Esophagus muscularis mucosa (tissue), 4 donors: ENCODE results near the gene FAM107B. TPM values are rescaled to one million over a fixed set of nuclear protein-coding genes. Genes with fewer than 3 reads are reported as not detected.

Experiments used
- DNase-seq: peaks from one replicate; pipeline ENCODE4 v3.0.0-alpha.2; 2017; ENCODE audit errors: extremely low spot score
- H3K27ac ChIP-seq, 4 donors: fragments of 200-600 bp; sonication (generic); replicated peaks in 1 of 4; 1 replicate in 3 of 4; 2 replicates in 1 of 4; pipeline ENCODE4 v1.5.1; 2016 to 2019; ENCODE audit warnings: mild to moderate bottlenecking in 1 of 4
- H3K27me3 ChIP-seq, 4 donors: fragments of 200-600 bp; sonication (generic); one replicate each; pipeline versions ENCODE4 v1.5.1 to v1.6.0; 2016 to 2019
- H3K36me3 ChIP-seq, 4 donors: fragments of 200-600 bp; sonication (generic); one replicate each; pipeline ENCODE4 v1.5.1; 2016 to 2019
- H3K4me1 ChIP-seq, 4 donors: fragments of 200-600 bp; sonication (generic); one replicate each; pipeline ENCODE4 v1.5.1; 2016 to 2019
- H3K4me3 ChIP-seq, 4 donors: fragments of 200-600 bp; sonication (generic); 1 replicate in 2 of 4; 2 replicates in 2 of 4; pipeline ENCODE4 v1.5.1; 2016 to 2019; ENCODE audit warnings: mild to moderate bottlenecking in 4 of 4, moderate library complexity in 1 of 4
- H3K9me3 ChIP-seq, 4 donors: fragments of 200-600 bp; sonication (generic); 1 replicate in 3 of 4; 2 replicates in 1 of 4; pipeline ENCODE4 v1.5.1; 2016 to 2019
- EP300 ChIP-seq: sonication (generic); formaldehyde crosslinking; IDR thresholded peaks from one replicate; pipeline ENCODE4 v1.6.1; 2017; ENCODE audit warnings: antibody characterized with exemption
- POLR2A ChIP-seq: fragments of 450-650 bp; IDR thresholded peaks from one replicate; pipeline ENCODE4 v1.6.1; 2017; ENCODE audit warnings: antibody characterized with exemption, moderate library complexity, mild to moderate bottlenecking, low read depth
- POLR2AphosphoS5 ChIP-seq, 2 donors: sonication (generic); formaldehyde crosslinking; IDR thresholded peaks; one replicate each; pipeline ENCODE4 v1.6.1; 2017; ENCODE audit warnings: antibody characterized with exemption in 2 of 2
- WGBS: methylation state at CpG from one replicate; pipeline ENCODE4 v1.1.5; 2018; 5-methylcytosine and 5-hydroxymethylcytosine counted together
- intact Hi-C: fragments of 100-400 bp; cut with DNase I; formaldehyde crosslinking; loops from one replicate; pipeline ENCODE4 v1.15.1; 2023
- total RNA-seq, 4 donors: library from RNA; depleted of rRNA; stranded (reverse); fragments of >200 nt; gene quantifications; one replicate each; pipeline versions ENCODE4 v1.1.0 to v1.2.1, GENCODE V29; 2016
- TF ChIP-seq, protein P1 (sequence below), 3 experiments: fragments of 200-600 bp in 2 of 3; fragments of 450-650 bp in 1 of 3; sonication (generic) in 2 of 3; IDR thresholded peaks; one replicate each; pipeline ENCODE4 v1.5.1; 2017 to 2019; ENCODE audit warnings: antibody characterized with exemption in 3 of 3, mild to moderate bottlenecking in 2 of 3, moderate library complexity in 1 of 3

FAM107B gene
- 10 to 100 TPM in 2 of 4 donors, 1 to 10 TPM in 2; 7.5 to 14.1 (median 9.4) TPM for total RNA-seq

DNA sequence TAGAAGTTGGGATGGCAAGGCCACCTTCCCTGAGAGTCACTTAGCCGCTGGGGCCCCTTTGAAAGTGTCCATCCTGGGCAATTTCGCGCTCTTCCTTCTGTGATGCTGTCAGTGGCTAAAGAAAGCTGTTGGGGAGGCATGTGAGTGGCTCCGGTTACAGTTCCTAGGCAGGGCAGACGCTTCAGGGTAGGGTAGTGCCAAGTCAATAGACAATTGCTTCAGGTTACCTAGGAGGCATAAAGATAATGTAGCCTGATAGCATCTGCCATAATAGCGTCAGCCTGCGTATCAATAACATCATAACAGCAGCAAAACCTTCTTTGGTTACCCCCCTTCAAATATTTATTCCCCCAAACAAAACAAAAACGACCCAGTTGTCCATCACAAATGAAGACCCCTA lies at the start of gene FAM107B:
FAM107B (minus strand) TSS at position 101 of the 400 bp plus-strand sequence. CDS start 234 bp downstream, outside the sequence.
- DNase-seq: peak; percentile 45
- peaks cover 0 to 10% (median 6%) of the 10 kb centered on the region in 4 donors for H3K4me1 ChIP-seq
- H3K36me3 ChIP-seq: no peaks in the 10 kb centered on the region
- intact Hi-C loops: no loop called here
- no peak within 1 kb of the TSS for H3K4me3 ChIP-seq
- H3K9me3 ChIP-seq: no peaks in the 10 kb centered on the region
- TF ChIP-seq EP300 (no peak), POLR2AphosphoS5 (IDR thresholded peaks at IDR 0.05) (no peak), POLR2A (no peak)
- TF ChIP-seq, protein P1, sequence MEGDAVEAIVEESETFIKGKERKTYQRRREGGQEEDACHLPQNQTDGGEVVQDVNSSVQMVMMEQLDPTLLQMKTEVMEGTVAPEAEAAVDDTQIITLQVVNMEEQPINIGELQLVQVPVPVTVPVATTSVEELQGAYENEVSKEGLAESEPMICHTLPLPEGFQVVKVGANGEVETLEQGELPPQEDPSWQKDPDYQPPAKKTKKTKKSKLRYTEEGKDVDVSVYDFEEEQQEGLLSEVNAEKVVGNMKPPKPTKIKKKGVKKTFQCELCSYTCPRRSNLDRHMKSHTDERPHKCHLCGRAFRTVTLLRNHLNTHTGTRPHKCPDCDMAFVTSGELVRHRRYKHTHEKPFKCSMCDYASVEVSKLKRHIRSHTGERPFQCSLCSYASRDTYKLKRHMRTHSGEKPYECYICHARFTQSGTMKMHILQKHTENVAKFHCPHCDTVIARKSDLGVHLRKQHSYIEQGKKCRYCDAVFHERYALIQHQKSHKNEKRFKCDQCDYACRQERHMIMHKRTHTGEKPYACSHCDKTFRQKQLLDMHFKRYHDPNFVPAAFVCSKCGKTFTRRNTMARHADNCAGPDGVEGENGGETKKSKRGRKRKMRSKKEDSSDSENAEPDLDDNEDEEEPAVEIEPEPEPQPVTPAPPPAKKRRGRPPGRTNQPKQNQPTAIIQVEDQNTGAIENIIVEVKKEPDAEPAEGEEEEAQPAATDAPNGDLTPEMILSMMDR (IDR thresholded peaks at IDR 0.05): no peak
- no peaks in the 10 kb centered on the region for H3K27me3 ChIP-seq
- H3K27ac ChIP-seq: no peak within 1 kb of the TSS
- 89% methylated on average over 8 of the region's 8 CpGs for WGBS

DNA sequence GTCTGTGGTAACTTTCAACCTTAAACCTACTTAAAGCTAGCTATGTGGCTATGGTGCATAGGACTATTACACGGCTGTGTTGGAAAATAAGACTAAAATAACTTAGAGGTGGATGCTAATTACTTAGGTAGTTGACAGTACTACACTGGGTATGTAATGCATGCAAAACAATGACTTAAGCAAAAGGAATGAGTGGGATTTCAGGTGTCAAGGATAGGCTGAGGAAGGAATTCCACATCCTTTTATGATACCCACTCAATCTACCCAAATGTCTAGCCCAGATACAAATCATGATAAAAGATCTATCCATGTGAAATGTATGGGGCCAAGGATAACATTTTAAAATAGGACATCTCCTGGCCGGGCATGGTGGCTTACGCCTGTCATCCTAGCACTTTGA lies 49.3 kb upstream of the FAM107B start:
- no peaks in the 10 kb centered on the region for H3K36me3 ChIP-seq
- no peaks in the 10 kb centered on the region for H3K27me3 ChIP-seq
- intact Hi-C loops: loop anchor here (5.0 kb wide), 2 partner anchors 287 to 327 kb away; no protein-coding TSS in a partner anchor
- WGBS: 75% methylated on average over 3 of the region's 3 CpGs
- no peak overlapping the region for H3K27ac ChIP-seq
- no peak overlapping the region for H3K4me3 ChIP-seq
- H3K4me1 ChIP-seq: no peaks in the 10 kb centered on the region
- no peak for DNase-seq
- TF ChIP-seq POLR2AphosphoS5 (IDR thresholded peaks at IDR 0.05): no peak
- TF ChIP-seq, protein P1 (IDR thresholded peaks at IDR 0.05): no peak
- no peak for TF ChIP-seq EP300
- TF ChIP-seq POLR2A: no peak
- no peaks in the 10 kb centered on the region for H3K9me3 ChIP-seq

DNA sequence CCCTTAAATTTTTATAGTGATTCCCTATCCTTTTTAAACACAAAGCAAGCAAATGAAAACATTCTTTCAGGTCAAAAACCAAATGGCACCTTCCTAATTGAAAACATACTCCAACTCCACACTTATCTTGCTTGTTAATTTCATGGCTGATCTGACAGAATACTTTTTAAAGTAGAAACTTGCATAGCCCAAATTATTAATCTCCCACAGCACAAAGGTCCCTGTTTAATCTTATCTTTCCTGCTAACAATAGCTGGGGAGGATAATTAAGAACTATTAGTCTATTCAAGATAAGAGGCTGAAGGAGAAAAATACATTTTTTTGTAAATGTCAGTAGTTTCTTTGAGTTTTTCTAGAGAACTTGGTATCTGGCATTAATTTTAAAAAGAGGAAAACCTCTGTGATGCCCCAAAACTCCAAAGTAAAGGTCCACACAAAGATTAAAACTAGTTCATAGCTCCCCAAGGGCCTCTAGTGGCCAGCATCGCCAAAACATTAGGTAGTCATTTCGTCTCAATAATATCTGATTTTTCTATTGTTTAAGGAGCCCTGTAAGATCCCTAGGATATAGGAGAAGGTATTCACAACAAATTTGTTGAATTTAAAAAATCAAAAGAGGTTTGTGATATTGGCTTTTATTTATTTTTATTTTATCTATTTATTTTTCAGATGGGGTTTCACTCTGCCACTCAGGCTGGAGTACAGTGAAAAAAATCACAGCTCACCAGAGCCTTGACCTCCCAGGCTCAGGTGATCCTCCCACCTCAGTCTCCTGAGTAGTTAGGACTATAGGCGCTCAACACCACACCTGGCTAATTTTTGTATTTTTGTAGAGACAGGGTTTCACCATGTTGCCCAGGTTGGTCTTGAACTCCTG lies 48.4 kb upstream of the FAM107B start:
- H3K36me3 ChIP-seq: no peaks in the 10 kb centered on the region
- H3K4me3 ChIP-seq: no peak overlapping the region
- 30% methylated on average over 3 of the region's 3 CpGs for WGBS
- DNase-seq: no peak
- H3K27ac ChIP-seq: no peak overlapping the region
- H3K4me1 ChIP-seq: no peaks in the 10 kb centered on the region
- intact Hi-C loops: loop anchor here (5.0 kb wide), 2 partner anchors 286 to 326 kb away; no protein-coding TSS in a partner anchor
- H3K9me3 ChIP-seq: no peaks in the 10 kb centered on the region
- H3K27me3 ChIP-seq: no peaks in the 10 kb centered on the region
- no peak for TF ChIP-seq POLR2AphosphoS5 (IDR thresholded peaks at IDR 0.05)
- TF ChIP-seq, protein P1 (IDR thresholded peaks at IDR 0.05): peak; percentile 42 to 52 (median 51)

DNA sequence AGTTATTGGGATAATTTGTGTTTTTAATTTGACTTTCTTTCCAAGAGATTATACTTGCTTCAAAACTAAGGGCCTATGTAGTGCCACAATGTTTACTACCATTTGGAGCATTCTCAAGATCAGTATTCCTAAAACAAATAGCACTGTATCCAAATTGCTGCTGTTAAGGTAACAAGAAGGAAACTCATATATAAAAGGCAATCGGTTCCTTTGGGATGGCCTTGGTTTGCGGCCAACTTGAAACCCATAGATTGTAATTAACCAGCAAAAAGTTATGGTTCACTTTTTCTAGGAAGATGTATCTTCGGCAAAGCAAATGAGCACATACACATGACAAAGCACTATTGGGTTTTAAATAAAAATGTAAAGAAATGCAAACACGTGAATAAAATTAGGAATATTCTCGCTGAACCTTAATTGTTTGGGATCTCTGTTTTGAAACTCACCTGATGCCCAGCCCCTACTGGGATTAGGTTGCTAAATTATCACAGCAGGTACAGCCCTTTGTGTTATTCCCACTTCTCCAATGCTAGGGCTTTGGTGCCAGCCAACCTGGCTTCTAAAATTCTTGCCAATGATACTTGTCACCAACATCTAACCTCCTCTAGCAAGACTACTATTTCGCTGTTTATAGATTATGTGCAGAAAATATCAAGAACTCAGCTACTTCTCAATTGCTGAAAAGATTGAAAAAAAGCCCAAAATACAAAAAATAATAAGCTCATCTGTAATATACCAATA lies 47.1 kb upstream of the FAM107B start:
- no peak overlapping the region for H3K4me3 ChIP-seq
- no peaks in the 10 kb centered on the region for H3K9me3 ChIP-seq
- intact Hi-C loops: loop anchor here (5.0 kb wide), 2 partner anchors 285 to 325 kb away; no protein-coding TSS in a partner anchor
- no peaks in the 10 kb centered on the region for H3K27me3 ChIP-seq
- H3K27ac ChIP-seq: no peak overlapping the region
- no peak for DNase-seq
- no peaks in the 10 kb centered on the region for H3K36me3 ChIP-seq
- TF ChIP-seq EP300 (no peak), POLR2A (no peak), POLR2AphosphoS5 (IDR thresholded peaks at IDR 0.05) (no peak)
- TF ChIP-seq, protein P1 (IDR thresholded peaks at IDR 0.05): no peak
- 83% methylated on average over 6 of the region's 6 CpGs for WGBS
- no peaks in the 10 kb centered on the region for H3K4me1 ChIP-seq
